Stimulated activated CD8-positive, alpha-beta memory T cell treated with anti-CD3 and anti-CD28 coated beads, Interleukin-12 subunit alpha, Interleukin-12 subunit beta, amount 100 ng/mL, for 1 hour (primary cell): Measurements from ENCODE around the gene ZSCAN20.

Source experiments
- DNase-seq: peaks from one replicate; pipeline ENCODE4 v3.0.0-alpha.2; 2020; ENCODE audit warnings: low read depth

Gene ZSCAN20

GRCh38 chr1:33443705-33444180 is 28.7 kb upstream of the ZSCAN20 start:
- no peak for DNase-seq

- no peak for DNase-seq
Measured at GRCh38 chr1:33445108-33445507, 27.3 kb upstream of the ZSCAN20 start.

GRCh38 chr1:33446590-33446989 is 25.9 kb upstream of the ZSCAN20 start:
- no peak for DNase-seq

GRCh38 chr1:33454646-33455282 is 17.7 kb upstream of the ZSCAN20 start:
- no peak for DNase-seq

GRCh38 chr1:33455539-33456501 is 16.6 kb upstream of the ZSCAN20 start:
- DNase-seq: peak; percentile 15

- no peak for DNase-seq
Measured at GRCh38 chr1:33456502-33456886, 16.0 kb upstream of the ZSCAN20 start.

- DNase-seq: no peak
Measured at GRCh38 chr1:33459691-33460090, 12.8 kb upstream of the ZSCAN20 start.

- DNase-seq: no peak
Measured at GRCh38 chr1:33460144-33460543, 12.3 kb upstream of the ZSCAN20 start.

GRCh38 chr1:33460947-33461629 is 11.4 kb upstream of the ZSCAN20 start:
- DNase-seq: no peak

GRCh38 chr1:33462405-33463164 is 9.9 kb upstream of the ZSCAN20 start:
- no peak for DNase-seq

- no peak for DNase-seq
Measured at GRCh38 chr1:33464552-33464951, 7.9 kb upstream of the ZSCAN20 start.

- DNase-seq: no peak
Measured at GRCh38 chr1:33465316-33465715, 7.1 kb upstream of the ZSCAN20 start.

GRCh38 chr1:33466159-33466558 is 6.3 kb upstream of the ZSCAN20 start:
- DNase-seq: no peak

- no peak for DNase-seq
Measured at GRCh38 chr1:33468011-33468410, 4.4 kb upstream of the ZSCAN20 start.

- no peak for DNase-seq
Measured at GRCh38 chr1:33468531-33468930, 3.9 kb upstream of the ZSCAN20 start.

GRCh38 chr1:33468967-33469366 is 3.5 kb upstream of the ZSCAN20 start:
- no peak for DNase-seq

- DNase-seq: no peak
Measured at GRCh38 chr1:33469691-33470090, 2.8 kb upstream of the ZSCAN20 start.

- peak; percentile 32 for DNase-seq
Measured at GRCh38 chr1:33470495-33471012, 1.9 kb upstream of the ZSCAN20 start.

GRCh38 chr1:33471416-33471815 is 1.0 kb upstream of the ZSCAN20 start:
- DNase-seq: no peak

GRCh38 chr1:33473900-33474299 is 1.5 kb downstream of the ZSCAN20 start:
- no peak for DNase-seq

GRCh38 chr1:33477451-33477850 is 5.0 kb downstream of the ZSCAN20 start:
- DNase-seq: no peak

- no peak for DNase-seq
Measured at GRCh38 chr1:33482412-33482811, 10.0 kb downstream of the ZSCAN20 start.
